H9 (cell line): Measurements from ENCODE around the gene OR4N5. TPM values are rescaled to one million over a fixed set of nuclear protein-coding genes. Genes with fewer than 3 reads are reported as not detected.

Experiments used
- DNase-seq: peaks from one replicate; pipeline ENCODE4 v3.0.0-alpha.2; 2017
- H2AFZ ChIP-seq: one replicate; pipeline ENCODE4 v1.6.1; 2013; ENCODE audit warnings: mild to moderate bottlenecking, low read length, control low read depth, moderate library complexity
- H2AK5ac ChIP-seq: 2 replicates; pipeline ENCODE4 v1.6.1; 2013; ENCODE audit warnings: low read length, control low read depth, mixed read lengths; ENCODE audit not compliant: insufficient read length
- H2BK120ac ChIP-seq: one replicate; pipeline ENCODE4 v1.6.1; 2013; ENCODE audit warnings: low read depth, mild to moderate bottlenecking, low read length, control low read depth, inconsistent platforms; ENCODE audit not compliant: poor library complexity, severe bottlenecking
- H2BK12ac ChIP-seq: 2 replicates; pipeline ENCODE4 v1.6.1; 2013; ENCODE audit warnings: low read length, control low read depth, mixed read lengths, low read depth; ENCODE audit not compliant: insufficient read length
- H2BK15ac ChIP-seq: 2 replicates; pipeline ENCODE4 v1.6.1; 2013; ENCODE audit warnings: low read depth, low read length, control low read depth
- H2BK20ac ChIP-seq: one replicate; pipeline ENCODE4 v1.6.1; 2013; ENCODE audit warnings: low read depth, mild to moderate bottlenecking, low read length, control low read depth, inconsistent platforms; ENCODE audit not compliant: poor library complexity, severe bottlenecking
- H2BK5ac ChIP-seq: 2 replicates; pipeline ENCODE4 v1.6.1; 2013; ENCODE audit warnings: low read length, control low read depth, mixed read lengths; ENCODE audit not compliant: insufficient read length
- H3K14ac ChIP-seq: 2 replicates; pipeline ENCODE4 v1.6.1; 2013; ENCODE audit warnings: low read length, control low read depth; ENCODE audit not compliant: insufficient read depth
- H3K18ac ChIP-seq: 2 replicates; pipeline ENCODE4 v1.6.1; 2013; ENCODE audit warnings: low read depth, mild to moderate bottlenecking, mixed read lengths, low read length, control low read depth; ENCODE audit not compliant: insufficient read length
- H3K23ac ChIP-seq: 2 replicates; pipeline ENCODE4 v1.6.1; 2013; ENCODE audit warnings: low read length, control low read depth, mixed read lengths, low read depth; ENCODE audit not compliant: insufficient read length
- H3K23me2 ChIP-seq: 2 replicates; pipeline ENCODE4 v1.6.1; 2013; ENCODE audit warnings: low read depth, mild to moderate bottlenecking, mixed read lengths, low read length, control low read depth; ENCODE audit not compliant: insufficient read length, poor library complexity, severe bottlenecking
- H3K27ac ChIP-seq: 2 replicates; pipeline ENCODE4 v1.5.1; 2013; ENCODE audit warnings: low read length, control low read depth, mixed read lengths, low read depth; ENCODE audit not compliant: insufficient read length
- H3K27me3 ChIP-seq: 2 replicates; pipeline ENCODE4 v1.6.1; 2013; ENCODE audit warnings: low read length, control low read depth, inconsistent platforms; ENCODE audit not compliant: insufficient read depth
- H3K4ac ChIP-seq: 2 replicates; pipeline ENCODE4 v1.6.1; 2013; ENCODE audit warnings: low read depth, mild to moderate bottlenecking, control low read depth, inconsistent platforms, low read length, moderate library complexity
- H3K4me1 ChIP-seq: 2 replicates; pipeline ENCODE4 v1.6.1; 2013; ENCODE audit warnings: low read length, control low read depth, inconsistent platforms; ENCODE audit not compliant: insufficient read depth
- H3K4me2 ChIP-seq: 2 replicates; pipeline ENCODE4 v1.6.1; 2013; ENCODE audit warnings: low read length, control low read depth, mixed read lengths; ENCODE audit not compliant: insufficient read length, insufficient read depth
- H3K56ac ChIP-seq: 2 replicates; pipeline ENCODE4 v1.6.1; 2013; ENCODE audit warnings: low read depth, mild to moderate bottlenecking, mixed read lengths, low read length, control low read depth; ENCODE audit not compliant: insufficient read length
- H3K79me1 ChIP-seq: 2 replicates; pipeline ENCODE4 v1.6.1; 2013; ENCODE audit warnings: low read depth, mild to moderate bottlenecking, moderate library complexity, low read length, control low read depth, inconsistent platforms; ENCODE audit not compliant: insufficient read depth, poor library complexity, severe bottlenecking
- H3K79me2 ChIP-seq: 2 replicates; pipeline ENCODE4 v1.6.1; 2013; ENCODE audit warnings: low read length, control low read depth, inconsistent platforms; ENCODE audit not compliant: insufficient read depth
- H3K9ac ChIP-seq: 2 replicates; pipeline ENCODE4 v1.6.1; 2013; ENCODE audit warnings: low read length, control low read depth, mixed read lengths; ENCODE audit not compliant: insufficient read length; ENCODE audit errors: extremely low read depth
- H3K9me3 ChIP-seq: one replicate; pipeline ENCODE4 v1.6.1; 2013; ENCODE audit warnings: low read depth, low read length, inconsistent platforms; ENCODE audit not compliant: control insufficient read depth
- H3T11ph ChIP-seq: one replicate; pipeline ENCODE4 v1.6.1; 2013; ENCODE audit warnings: mild to moderate bottlenecking, low read length, control low read depth, inconsistent platforms
- H4K20me1 ChIP-seq: one replicate; pipeline ENCODE4 v1.6.1; 2013; ENCODE audit not compliant: control insufficient read depth, insufficient read length, insufficient read depth
- H4K5ac ChIP-seq: 2 replicates; pipeline ENCODE4 v1.6.1; 2013; ENCODE audit warnings: low read depth, mild to moderate bottlenecking, mixed read lengths, low read length, control low read depth; ENCODE audit not compliant: insufficient read length
- H4K8ac ChIP-seq: replicated peaks from 2 replicates; pipeline ENCODE4 v1.6.1; 2013; ENCODE audit warnings: low read length, control low read depth, mixed read lengths, low read depth; ENCODE audit not compliant: insufficient read length
- H4K91ac ChIP-seq: 2 replicates; pipeline ENCODE4 v1.6.1; 2013; ENCODE audit warnings: low read depth, mild to moderate bottlenecking, moderate library complexity, mixed read lengths, low read length, control low read depth; ENCODE audit not compliant: insufficient read length
- H3K27ac Mint-ChIP-seq, 3 experiments: 2 replicates in 2 of 3; 3 replicates in 1 of 3; pipeline ENCODE4 v1.8.0; 2020 to 2021; ENCODE audit warnings: mixed read lengths in 3 of 3, mild to moderate bottlenecking in 1 of 3, moderate library complexity in 1 of 3
- H3K27me3 Mint-ChIP-seq: 2 replicates; pipeline ENCODE4 v1.8.0; 2021; ENCODE audit warnings: low read depth, mild to moderate bottlenecking, moderate library complexity, mixed read lengths
- H3K36me3 Mint-ChIP-seq, 3 experiments: 2 replicates in 2 of 3; 3 replicates in 1 of 3; pipeline ENCODE4 v1.8.0; 2020 to 2021; ENCODE audit warnings: low read depth in 3 of 3, mixed read lengths in 3 of 3; ENCODE audit not compliant: insufficient read depth in 1 of 3
- H3K4me1 Mint-ChIP-seq, 2 experiments: 2 replicates each; pipeline ENCODE4 v1.8.0; 2020; ENCODE audit warnings: mixed read lengths in 2 of 2
- H3K4me3 Mint-ChIP-seq, 2 experiments: 2 replicates in 1 of 2; 3 replicates in 1 of 2; pipeline ENCODE4 v1.8.0; 2020 to 2021; ENCODE audit warnings: mild to moderate bottlenecking in 2 of 2, mixed read lengths in 2 of 2, moderate library complexity in 1 of 2
- H3K9me3 Mint-ChIP-seq, 2 experiments: 2 replicates in 1 of 2; 3 replicates in 1 of 2; pipeline ENCODE4 v1.8.0; 2020; ENCODE audit warnings: mild to moderate bottlenecking in 2 of 2, mixed read lengths in 2 of 2, moderate library complexity in 1 of 2
- WGBS: extraction: QIAGEN DNeasy Blood & Tissue Kit; methylation state at CpG from one replicate; pipeline ENCODE4 v1.1.7; 2013; ENCODE audit warnings: missing lambda C conversion rate, low lambda C conversion rate, mixed read lengths; ENCODE audit not compliant: insufficient read length; ENCODE audit errors: extremely low coverage; 5-methylcytosine and 5-hydroxymethylcytosine counted together
- total RNA-seq: library from RNA; stranded (reverse); gene quantifications from 2 replicates; pipeline ENCODE4 v1.2.1, GENCODE V29; 2021
- TF ChIP-seq, protein P1 (sequence below): fragments of 200-600 bp; sonication (generic); conservative IDR thresholded peaks from 3 replicates; pipeline ENCODE4 v1.8.0; 2021; ENCODE audit warnings: antibody characterized with exemption, mild to moderate bottlenecking

OR4N5 gene
- total RNA-seq, 1 experiment from 2014 or later, result not detected

DNA sequence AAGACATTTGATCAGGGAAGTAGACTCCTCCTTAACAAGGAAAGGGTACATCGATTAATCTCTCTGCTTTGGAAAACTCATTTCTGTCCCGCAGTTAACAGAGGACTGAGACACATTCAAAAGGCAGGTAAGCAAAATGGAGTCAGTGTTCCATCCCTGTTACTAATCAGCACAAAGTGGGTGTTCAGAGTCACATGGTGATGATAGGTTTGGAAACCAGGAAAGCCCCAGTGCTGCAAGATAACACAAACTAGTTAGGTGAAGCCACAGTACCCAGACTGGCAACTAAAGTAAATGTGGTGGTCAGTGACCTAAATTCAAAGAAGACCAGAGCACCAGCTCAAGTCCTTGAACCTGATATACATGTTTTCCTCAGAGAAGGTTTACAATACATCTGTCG lies 26.3 kb upstream of the OR4N5 start:
- Histone ChIP-seq H3K23me2 (no peaks in the 10 kb centered on the region), H3K4me1 (no peaks in the 10 kb centered on the region), H3T11ph (no peak overlapping the region), H4K8ac (no peak overlapping the region), H2BK5ac (no peak overlapping the region), H2BK12ac (no peak overlapping the region), H3K9ac (no peak overlapping the region), H3K9me3 (peaks cover 73% of the 10 kb centered on the region), H3K27me3 (no peaks in the 10 kb centered on the region), H3K4me2 (no peak overlapping the region), H3K18ac (no peak overlapping the region), H3K23ac (no peak overlapping the region), H2BK15ac (no peak overlapping the region), H4K5ac (no peak overlapping the region), H3K56ac (no peak overlapping the region), H3K4ac (no peak overlapping the region), H3K27ac (no peak overlapping the region), H2BK120ac (no peak overlapping the region), H4K91ac (no peak overlapping the region), H3K79me2 (no peaks in the 10 kb centered on the region), H3K14ac (no peak overlapping the region), H2AFZ (no peak overlapping the region), H4K20me1 (no peaks in the 10 kb centered on the region), H2BK20ac (no peak overlapping the region), H2AK5ac (no peak overlapping the region), H3K79me1 (no peaks in the 10 kb centered on the region)
- H3K27ac Mint-ChIP-seq, result no peak overlapping the region
- no peak for DNase-seq
- no peaks in the 10 kb centered on the region for H3K4me1 Mint-ChIP-seq
- H3K9me3 Mint-ChIP-seq, result peaks cover 60 to 64% of the 10 kb centered on the region in 2 experiments
- no peaks in the 10 kb centered on the region; the same call in 1 of the 2 replicates for H3K27me3 Mint-ChIP-seq
- WGBS, result no CpG with 5 or more reads among the region's 3 CpGs
- peaks cover 0 to 8% (median 2%) of the 10 kb centered on the region in 3 experiments; a peak in 3 of 7 replicates for H3K36me3 Mint-ChIP-seq
- TF ChIP-seq, protein P1, sequence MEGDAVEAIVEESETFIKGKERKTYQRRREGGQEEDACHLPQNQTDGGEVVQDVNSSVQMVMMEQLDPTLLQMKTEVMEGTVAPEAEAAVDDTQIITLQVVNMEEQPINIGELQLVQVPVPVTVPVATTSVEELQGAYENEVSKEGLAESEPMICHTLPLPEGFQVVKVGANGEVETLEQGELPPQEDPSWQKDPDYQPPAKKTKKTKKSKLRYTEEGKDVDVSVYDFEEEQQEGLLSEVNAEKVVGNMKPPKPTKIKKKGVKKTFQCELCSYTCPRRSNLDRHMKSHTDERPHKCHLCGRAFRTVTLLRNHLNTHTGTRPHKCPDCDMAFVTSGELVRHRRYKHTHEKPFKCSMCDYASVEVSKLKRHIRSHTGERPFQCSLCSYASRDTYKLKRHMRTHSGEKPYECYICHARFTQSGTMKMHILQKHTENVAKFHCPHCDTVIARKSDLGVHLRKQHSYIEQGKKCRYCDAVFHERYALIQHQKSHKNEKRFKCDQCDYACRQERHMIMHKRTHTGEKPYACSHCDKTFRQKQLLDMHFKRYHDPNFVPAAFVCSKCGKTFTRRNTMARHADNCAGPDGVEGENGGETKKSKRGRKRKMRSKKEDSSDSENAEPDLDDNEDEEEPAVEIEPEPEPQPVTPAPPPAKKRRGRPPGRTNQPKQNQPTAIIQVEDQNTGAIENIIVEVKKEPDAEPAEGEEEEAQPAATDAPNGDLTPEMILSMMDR, result no peak
- H3K4me3 Mint-ChIP-seq, result no peak overlapping the region
